Stimulated activated naive CD8-positive, alpha-beta T cell treated with anti-CD3 and anti-CD28 coated beads, Interleukin-15, amount 100 ng/mL, for 72 hours (primary cell): ENCODE measurements around the gene BGN.

Experiments used
- ATAC-seq: fragments of 150-1000 bp; cut with Tn5 transposase; 2 replicates; pipeline ENCODE4 v1.10.0; 2021; ENCODE audit warnings: mild to moderate bottlenecking, moderate library complexity
- DNase-seq, 2 donors: peaks; one replicate each; pipeline ENCODE4 v3.0.0; 2021 to 2022
- H3K27ac Mint-ChIP-seq, 2 donors: one replicate each; pipeline ENCODE4 v1.8.0; 2022; ENCODE audit warnings: mild to moderate bottlenecking in 2 of 2, mixed read lengths in 2 of 2, moderate library complexity in 2 of 2
- H3K27me3 Mint-ChIP-seq: one replicate; pipeline ENCODE4 v1.8.0; 2022; ENCODE audit warnings: mixed read lengths
- H3K4me1 Mint-ChIP-seq: one replicate; pipeline ENCODE4 v1.8.0; 2022; ENCODE audit warnings: mild to moderate bottlenecking, mixed read lengths
- H3K4me3 Mint-ChIP-seq, 2 donors: one replicate each; pipeline ENCODE4 v1.8.0; 2022; ENCODE audit warnings: mild to moderate bottlenecking in 2 of 2, mixed read lengths in 2 of 2, moderate library complexity in 1 of 2
- H3K9me3 Mint-ChIP-seq, 2 donors: one replicate each; pipeline ENCODE4 v1.8.0; 2022; ENCODE audit warnings: mixed read lengths in 2 of 2

The BGN gene

DNA sequence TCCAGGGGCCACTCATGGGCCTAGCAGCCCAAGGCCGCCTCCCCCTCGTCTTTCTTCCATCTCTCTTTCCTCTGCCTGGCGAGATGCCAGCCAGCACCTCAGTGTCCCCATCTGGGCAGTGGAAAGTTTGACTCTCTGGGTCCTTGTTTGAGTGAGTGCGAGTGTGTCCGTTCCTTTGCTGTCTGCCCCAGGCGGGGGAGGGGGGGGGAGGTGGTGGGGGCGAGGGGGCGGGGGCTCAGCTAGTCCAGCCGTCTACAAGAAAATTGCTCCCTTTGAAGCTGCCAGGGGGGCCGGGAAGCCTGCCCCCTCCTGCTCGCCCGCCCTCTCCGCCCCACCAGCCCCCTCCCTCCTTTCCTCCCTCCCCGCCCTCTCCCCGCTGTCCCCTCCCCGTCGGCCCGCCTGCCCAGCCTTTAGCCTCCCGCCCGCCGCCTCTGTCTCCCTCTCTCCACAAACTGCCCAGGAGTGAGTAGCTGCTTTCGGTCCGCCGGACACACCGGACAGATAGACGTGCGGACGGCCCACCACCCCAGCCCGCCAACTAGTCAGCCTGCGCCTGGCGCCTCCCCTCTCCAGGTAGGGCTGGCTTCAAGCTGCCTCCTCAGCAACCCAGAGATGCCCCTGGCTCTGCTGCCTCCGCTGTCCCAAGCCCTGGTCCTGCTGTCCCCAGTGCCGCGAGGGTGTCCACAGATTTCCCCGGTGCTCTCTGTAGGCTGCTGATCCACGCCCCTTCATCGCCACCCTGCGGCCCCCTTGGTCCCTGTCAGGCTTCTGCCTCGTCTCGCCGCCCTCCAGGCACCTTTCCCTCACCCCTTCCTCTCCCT lies at the start of gene BGN:
TSS of gene BGN (plus strand) at position 440 of the 821 bp plus-strand sequence. CDS start 9,652 bp downstream, outside the sequence.
- peaks cover 26% of the 10 kb centered on the region for H3K27me3 Mint-ChIP-seq
- DNase-seq (peak in 1 of 2 donors; percentile 19), ATAC-seq (peak; percentile 51)
- no peaks in the 10 kb centered on the region for H3K9me3 Mint-ChIP-seq
- no peak within 1 kb of the TSS for H3K4me3 Mint-ChIP-seq
- peaks cover 8% of the 10 kb centered on the region for H3K4me1 Mint-ChIP-seq
- no peak within 1 kb of the TSS for H3K27ac Mint-ChIP-seq

DNA sequence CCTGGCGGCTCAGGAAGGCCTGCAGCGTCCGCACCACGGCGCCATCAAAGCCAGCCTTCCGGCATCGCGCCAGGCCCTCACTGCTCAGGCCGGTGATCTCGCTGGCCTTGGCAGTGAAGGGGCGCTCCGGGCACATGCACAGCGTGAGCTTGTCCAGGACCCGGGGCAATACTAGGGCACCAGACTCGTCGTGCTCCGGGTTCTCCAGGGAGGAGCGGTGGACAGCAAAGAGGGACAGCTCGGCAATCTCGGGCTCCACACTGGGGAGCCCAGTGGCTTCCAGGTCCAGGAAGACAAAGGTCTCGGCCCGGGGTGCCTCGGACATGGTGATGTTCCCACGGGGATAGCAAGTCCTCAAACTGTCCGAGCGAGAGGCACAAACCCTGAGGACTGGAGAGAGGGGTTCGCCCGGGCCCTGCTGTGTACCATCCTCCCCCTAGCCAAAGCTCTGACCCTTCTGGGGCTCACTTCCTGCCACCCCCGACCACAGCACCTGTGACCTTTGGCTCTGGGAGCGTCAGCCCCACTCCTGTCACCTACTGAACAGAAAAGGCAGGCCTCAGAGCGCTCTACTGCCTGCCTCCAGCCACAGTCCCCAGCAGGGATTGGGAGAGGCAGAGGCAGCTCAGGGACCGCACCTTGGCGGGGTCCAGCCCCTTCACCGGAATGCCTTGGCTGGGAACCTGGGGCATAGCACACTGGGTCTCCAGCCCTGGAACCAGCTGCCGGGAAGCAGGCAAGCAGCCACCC lies 49.5 kb upstream of the BGN start:
- Mint-ChIP-seq H3K4me1 (no peaks in the 10 kb centered on the region), H3K27ac (no peak overlapping the region), H3K9me3 (no peaks in the 10 kb centered on the region), H3K4me3 (no peak overlapping the region), H3K27me3 (no peaks in the 10 kb centered on the region)
- DNase-seq = no peak
- no peak for ATAC-seq

DNA sequence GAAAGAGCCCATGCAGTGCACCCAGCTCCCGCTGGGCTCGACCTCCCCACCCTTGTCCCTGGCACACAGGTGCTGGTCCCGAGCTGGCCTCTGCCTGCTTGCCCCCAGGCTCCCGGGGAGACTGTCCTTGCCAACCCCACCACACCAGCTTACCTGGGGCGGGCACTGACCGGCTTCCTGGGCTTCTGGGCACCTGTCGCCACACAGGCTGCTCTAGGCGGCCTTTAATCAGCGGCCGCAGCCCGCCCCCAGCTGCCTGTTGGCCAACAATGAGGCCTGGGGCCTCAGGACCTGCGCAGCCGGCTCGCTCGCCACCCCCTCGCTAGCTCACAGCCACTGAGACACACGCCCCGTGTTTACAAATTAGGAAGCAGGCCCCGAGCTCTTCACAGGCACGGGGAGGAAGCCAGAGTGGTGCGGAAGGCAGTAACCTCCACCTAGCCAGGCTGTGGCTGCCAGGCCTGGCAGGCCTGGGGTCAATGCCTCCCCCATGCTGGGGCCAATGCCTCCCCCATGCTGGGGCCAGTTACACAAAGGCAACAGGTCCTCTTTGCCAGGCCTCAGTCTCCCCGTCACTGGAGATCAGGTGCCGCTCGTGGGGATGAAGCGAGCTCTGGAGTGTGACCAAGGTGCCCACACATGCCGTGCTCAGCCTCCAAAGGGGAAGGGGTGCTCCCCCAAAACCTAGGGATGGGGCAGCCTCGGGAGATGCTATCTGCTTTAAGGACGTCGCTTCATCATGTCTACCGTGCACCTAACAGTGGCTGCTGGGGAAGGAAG lies 48.7 kb upstream of the BGN start, which contains the start of gene TREX2:
TSS of gene TREX2 (minus strand) at position 201 of the 780 bp plus-strand sequence. CDS start 626 bp downstream, outside the sequence.
- no peak for ATAC-seq
- no peak within 1 kb of the TSS for H3K27ac Mint-ChIP-seq
- no peaks in the 10 kb centered on the region for H3K4me1 Mint-ChIP-seq
- H3K4me3 Mint-ChIP-seq = no peak within 1 kb of the TSS
- H3K9me3 Mint-ChIP-seq = no peaks in the 10 kb centered on the region
- no peak for DNase-seq
- H3K27me3 Mint-ChIP-seq = no peaks in the 10 kb centered on the region

DNA sequence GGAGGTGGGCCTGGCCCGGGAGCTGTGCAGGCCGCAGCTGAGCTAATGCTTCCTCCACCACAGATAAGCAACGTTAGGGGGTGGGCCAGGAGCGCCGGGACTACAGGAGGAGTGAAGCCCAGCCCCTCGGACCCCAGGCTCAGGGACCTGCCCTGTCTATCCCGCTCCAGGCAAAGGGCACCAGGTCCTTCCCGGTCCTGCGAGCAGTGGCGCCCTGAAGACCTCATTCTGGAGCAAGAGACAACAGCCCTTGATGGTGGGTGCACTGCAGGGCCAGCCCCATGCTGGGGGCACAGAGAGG lies 48.2 kb upstream of the BGN start:
- H3K27me3 Mint-ChIP-seq = no peaks in the 10 kb centered on the region
- no peak overlapping the region for H3K27ac Mint-ChIP-seq
- H3K9me3 Mint-ChIP-seq = no peaks in the 10 kb centered on the region
- no peak overlapping the region for H3K4me3 Mint-ChIP-seq
- DNase-seq = no peak
- no peak for ATAC-seq
- no peaks in the 10 kb centered on the region for H3K4me1 Mint-ChIP-seq

DNA sequence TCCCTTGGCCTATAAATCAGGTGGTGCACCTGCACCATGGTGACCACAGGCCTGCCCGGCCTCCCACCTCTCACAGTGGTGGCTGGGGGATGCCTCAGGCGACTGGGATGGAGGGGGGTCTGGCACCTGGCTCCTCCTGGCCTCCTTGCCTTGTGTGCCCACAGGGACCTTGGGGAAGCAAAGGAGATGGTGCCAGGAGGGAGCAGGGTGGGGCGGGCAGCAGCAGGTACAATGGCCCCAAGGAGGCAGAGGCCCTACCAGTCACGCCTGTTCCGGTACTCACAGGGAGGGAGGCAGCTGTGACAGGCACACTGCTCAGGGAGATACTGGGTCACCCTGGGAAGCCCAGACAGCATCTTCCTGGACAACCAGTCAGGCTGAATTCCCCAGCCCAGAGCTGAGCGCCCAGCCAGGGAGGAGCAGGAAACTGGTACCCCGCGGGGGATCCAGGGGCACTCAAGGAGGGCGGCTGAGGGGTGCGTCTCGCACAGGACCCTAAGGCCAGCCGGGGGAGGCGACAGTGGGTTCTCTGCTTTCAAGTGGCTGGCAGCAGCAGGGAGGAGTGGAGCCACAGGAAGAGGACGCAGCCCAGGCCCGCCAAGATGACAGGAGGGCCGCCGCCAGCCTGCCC lies 47.7 kb upstream of the BGN start:
- no peak for DNase-seq
- H3K27me3 Mint-ChIP-seq = no peaks in the 10 kb centered on the region
- no peaks in the 10 kb centered on the region for H3K4me1 Mint-ChIP-seq
- peak; percentile 16 for ATAC-seq
- peak overlapping the region in 1 of 2 donors; percentile 87 for H3K27ac Mint-ChIP-seq
- H3K4me3 Mint-ChIP-seq = no peak overlapping the region
- H3K9me3 Mint-ChIP-seq = no peaks in the 10 kb centered on the region

DNA sequence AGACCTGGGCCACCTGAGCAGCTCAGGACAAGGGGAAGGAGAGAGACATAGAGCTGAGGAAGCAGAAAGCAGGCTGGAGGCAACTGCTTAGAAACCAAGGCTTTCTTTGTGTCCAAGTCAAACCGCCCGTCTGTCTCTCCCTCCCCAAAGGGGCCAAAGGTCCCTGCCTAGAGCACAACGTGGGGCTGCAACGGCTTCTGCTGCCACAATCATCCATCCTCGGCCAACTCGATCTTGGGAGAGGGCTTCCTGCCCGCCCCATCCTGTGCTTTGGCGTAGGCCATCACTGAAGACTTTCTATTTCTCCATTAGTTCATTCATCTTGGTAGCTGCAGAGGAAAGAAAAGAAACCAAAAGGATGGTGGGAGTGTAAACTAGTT lies 47.2 kb upstream of the BGN start:
- no peak overlapping the region for H3K27ac Mint-ChIP-seq
- no peaks in the 10 kb centered on the region for H3K27me3 Mint-ChIP-seq
- H3K9me3 Mint-ChIP-seq = no peaks in the 10 kb centered on the region
- no peak overlapping the region for H3K4me3 Mint-ChIP-seq
- no peaks in the 10 kb centered on the region for H3K4me1 Mint-ChIP-seq
- no peak for DNase-seq
- ATAC-seq = no peak

DNA sequence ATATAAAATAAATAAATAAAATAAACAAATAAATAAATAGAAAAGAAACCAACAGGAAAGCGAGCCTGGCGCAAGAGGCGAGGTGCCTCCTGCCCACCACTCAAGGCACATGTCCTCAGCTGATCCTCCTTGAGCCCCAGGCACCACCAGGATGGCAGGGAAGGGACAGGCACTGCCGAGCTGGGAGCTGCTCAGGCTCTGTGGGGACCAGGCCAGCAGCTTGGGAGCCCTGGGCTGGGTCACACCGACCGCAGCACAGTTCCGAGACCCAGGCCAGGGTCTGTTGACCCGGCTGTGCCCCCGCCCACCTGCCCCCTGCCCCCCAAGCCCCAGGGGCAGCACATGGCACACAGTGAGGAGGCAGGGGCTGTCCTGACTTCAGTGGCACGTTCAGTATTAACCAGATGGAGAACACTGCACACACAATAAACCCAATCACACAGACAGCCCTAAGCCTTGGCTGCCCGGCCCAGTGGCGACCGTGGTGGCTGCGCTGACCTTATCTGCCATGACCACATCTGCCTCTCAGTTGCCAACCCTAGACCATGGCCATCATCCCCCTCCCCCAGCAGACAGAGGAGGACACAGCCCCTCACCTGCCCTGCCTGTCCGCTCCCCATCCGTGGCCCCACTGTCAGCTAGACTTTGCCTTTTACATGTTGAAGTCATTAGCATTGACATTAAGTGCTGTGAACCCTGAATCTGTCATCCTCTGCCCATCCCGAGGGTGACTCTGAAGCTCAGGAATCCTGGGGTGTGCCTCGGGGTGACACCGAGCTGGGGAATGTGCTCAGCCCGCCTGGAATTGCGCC lies 46.0 kb upstream of the BGN start:
- H3K9me3 Mint-ChIP-seq = no peaks in the 10 kb centered on the region
- ATAC-seq = no peak

DNA sequence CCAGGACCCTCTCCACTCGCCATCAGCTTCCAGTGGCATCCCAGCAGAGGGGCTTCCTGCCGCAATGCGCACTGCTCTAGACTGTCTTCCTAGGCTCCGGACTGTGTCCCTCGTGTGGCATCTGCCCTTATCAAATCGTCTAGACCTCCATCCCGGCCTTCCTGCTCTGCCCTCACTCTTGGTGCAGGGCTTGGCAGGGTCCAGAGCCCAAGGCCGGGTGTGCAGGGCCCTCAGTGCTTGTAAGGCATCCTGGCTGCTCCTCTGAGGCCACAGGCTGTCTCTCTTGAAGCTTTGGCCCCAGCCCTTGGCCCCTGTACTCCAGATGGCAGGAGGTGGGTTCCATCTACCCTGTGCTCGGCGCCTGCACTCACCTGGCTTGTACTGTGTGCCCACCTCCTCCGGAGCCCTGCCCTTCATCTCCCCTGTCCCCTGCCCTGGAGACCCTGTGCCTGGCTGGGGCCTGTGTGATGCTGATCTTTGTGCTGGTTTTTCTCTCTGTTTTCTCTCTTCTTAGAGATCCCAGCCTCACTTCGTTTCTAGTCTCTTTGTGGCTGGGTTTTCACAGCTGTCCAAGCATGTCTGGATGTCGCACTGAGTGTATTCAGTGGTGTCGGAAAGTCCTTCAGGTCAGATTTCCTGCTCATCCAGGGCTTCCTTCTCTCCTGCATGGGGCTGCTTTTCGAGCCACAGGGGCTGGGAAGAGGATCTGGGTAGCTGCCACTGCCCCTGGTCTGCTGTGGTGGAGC lies 45.2 kb upstream of the BGN start:
- no peak for ATAC-seq
- Mint-ChIP-seq H3K27me3 (no peaks in the 10 kb centered on the region), H3K4me1 (no peaks in the 10 kb centered on the region), H3K27ac (no peak overlapping the region), H3K4me3 (no peak overlapping the region), H3K9me3 (no peaks in the 10 kb centered on the region)
- DNase-seq = no peak

More for the DNA sequence above, 46.0 kb upstream of the BGN start:
- H3K4me1 Mint-ChIP-seq = no peaks in the 10 kb centered on the region
- DNase-seq = no peak
- H3K27ac Mint-ChIP-seq = no peak overlapping the region
- no peaks in the 10 kb centered on the region for H3K27me3 Mint-ChIP-seq
- H3K4me3 Mint-ChIP-seq = no peak overlapping the region

DNA sequence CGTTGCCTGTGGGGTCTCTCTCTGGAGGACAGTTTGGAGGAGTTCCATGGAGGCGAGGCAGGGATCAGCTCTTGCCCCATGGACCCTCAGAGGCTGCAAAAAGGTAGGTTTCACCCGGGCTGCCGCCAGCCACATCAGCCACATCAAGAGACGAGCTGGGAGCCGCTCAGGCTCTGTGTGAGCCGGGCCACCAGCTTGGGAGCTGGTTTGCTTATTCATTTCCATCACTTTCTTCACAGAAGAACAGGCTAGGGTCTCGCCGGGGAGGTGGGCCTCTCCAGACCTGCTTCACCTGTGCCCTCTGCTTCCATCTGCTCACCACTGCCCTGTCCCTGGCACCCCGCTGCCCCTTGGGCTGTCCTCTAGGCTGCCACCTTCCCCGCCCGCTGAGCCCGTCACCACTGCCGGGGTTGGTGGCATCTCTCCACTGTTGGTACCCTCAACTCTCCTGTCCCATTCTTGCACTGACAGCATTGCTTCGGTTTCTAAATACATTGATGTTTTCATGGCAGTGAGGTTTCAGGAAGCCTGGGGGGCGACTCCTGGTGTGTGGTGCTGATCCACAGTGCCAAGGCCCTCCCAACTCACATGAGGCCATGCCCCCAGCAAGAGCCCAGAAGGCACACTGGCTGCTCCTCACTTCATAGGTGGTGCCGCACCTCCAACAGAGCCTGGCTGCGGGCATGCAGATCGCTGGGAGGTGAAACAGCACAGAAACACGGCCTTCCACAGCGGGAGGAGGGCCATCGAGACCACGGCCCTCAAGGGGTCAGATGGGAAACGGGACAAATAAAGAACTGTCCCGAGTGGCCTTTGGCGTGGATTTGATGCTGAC lies 44.4 kb upstream of the BGN start:
- DNase-seq (no peak), ATAC-seq (no peak)
- no peaks in the 10 kb centered on the region for H3K9me3 Mint-ChIP-seq
- H3K4me3 Mint-ChIP-seq = no peak overlapping the region
- H3K27ac Mint-ChIP-seq = no peak overlapping the region
- H3K27me3 Mint-ChIP-seq = no peaks in the 10 kb centered on the region
- no peaks in the 10 kb centered on the region for H3K4me1 Mint-ChIP-seq

DNA sequence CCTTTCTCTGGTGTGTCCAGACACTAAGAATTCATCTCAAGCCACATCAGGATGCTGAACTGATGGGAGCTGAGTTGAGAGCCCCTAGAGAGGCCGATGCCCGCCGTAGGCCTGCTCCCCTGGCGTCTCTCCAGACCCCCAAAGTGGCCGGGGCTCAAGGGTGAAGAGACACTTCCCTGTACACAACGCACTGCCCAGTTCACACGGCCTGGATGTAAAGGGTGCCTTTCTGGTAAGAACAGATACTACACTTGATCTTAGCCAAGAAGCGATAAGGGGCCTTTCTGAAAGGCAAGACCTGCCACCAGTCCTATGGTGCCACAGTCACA lies 43.9 kb upstream of the BGN start:
- Mint-ChIP-seq H3K4me1 (no peaks in the 10 kb centered on the region), H3K27ac (no peak overlapping the region)

DNA sequence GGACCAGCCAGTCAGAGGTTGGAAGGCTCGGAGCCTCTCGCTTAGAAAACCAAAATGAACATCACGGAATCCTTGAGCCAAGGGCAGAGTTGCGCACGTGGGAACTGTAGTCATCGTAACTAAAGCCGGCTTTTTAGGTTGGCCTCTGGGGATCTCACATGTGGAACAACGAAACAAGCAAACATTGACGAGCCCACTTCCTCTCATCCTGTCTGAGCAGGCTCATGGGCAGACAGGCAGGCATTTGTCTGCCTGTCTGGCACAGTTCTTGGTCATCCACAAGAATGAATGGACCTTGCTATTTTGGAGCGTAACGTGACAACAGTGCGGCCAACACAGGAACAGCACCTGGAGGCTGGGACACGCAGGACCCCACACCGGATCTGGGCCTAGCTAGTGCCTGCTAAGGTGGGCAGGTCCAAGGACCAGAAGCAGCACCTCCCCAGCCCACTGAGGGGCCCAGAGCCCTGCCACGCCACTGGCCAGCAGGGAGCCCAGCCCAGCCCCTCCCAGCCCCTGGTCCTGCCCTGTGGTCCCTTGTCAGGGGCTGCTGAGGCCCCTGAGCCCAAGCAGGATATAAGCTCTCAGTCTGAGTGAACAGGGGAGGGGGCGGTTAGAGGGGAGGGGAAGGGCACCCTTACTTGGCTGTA lies 39.8 kb upstream of the BGN start:
- Mint-ChIP-seq H3K9me3 (no peaks in the 10 kb centered on the region), H3K27ac (no peak overlapping the region), H3K4me3 (no peak overlapping the region), H3K27me3 (no peaks in the 10 kb centered on the region), H3K4me1 (no peaks in the 10 kb centered on the region)
- ATAC-seq = no peak
- DNase-seq = no peak

More for the DNA sequence above, 43.9 kb upstream of the BGN start:
- no peak for ATAC-seq
- H3K4me3 Mint-ChIP-seq = no peak overlapping the region
- no peaks in the 10 kb centered on the region for H3K9me3 Mint-ChIP-seq
- DNase-seq = no peak
- H3K27me3 Mint-ChIP-seq = no peaks in the 10 kb centered on the region

DNA sequence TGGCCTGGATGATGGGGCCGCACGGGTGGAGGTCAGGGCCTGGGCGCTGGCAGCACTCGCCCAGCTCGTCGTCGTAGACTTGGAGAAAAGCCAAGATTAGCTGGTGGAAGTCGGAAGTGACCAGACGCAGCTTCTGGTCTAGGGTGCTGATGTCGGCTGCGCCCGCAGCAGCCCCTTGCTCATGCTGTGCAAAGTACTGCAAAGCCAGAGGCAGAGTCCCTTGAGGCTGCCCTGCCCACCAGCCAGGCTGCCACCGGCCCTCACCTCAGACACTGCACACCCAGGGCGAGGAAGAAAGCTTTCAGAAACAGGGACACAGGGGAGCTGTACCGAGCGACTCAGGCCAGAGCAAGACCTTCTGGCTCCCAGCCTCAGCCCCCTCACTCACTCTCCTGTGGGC lies 39.2 kb upstream of the BGN start:
- no peaks in the 10 kb centered on the region for H3K27me3 Mint-ChIP-seq
- no peaks in the 10 kb centered on the region for H3K4me1 Mint-ChIP-seq
- no peak overlapping the region for H3K4me3 Mint-ChIP-seq
- DNase-seq = no peak
- H3K9me3 Mint-ChIP-seq = no peaks in the 10 kb centered on the region
- no peak for ATAC-seq
- no peak overlapping the region for H3K27ac Mint-ChIP-seq

DNA sequence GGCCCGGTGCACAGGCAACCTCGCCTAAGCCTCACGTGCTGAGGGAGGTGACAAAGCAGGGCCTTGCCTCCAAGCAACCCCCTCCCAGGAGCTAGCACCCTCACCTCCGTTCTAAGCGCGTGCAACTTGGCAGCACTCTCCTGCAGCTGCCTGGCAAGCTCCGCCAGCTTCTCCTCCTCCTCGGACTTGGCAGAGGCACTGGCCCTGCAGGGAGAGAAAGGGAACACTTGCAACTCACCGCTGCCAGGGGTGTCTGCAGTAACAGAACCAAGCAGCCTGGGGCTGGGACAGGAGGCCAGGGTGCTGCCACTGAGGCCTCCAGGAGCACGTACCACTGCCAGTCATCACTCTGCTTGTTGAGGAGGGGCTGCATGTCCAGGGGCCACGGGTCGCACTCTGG lies 38.6 kb upstream of the BGN start:
- ATAC-seq = no peak
- Mint-ChIP-seq H3K27me3 (no peaks in the 10 kb centered on the region), H3K27ac (no peak overlapping the region), H3K4me1 (no peaks in the 10 kb centered on the region), H3K9me3 (no peaks in the 10 kb centered on the region), H3K4me3 (no peak overlapping the region)
- DNase-seq = no peak
